NCI-H1417 treated with DMSO at 0.1 percent for 48 hours (cell line): Measurements from ENCODE around the gene ARHGAP18.

Experiments used
- DNase-seq: peaks from one replicate; lab custom pipeline; 2025; lab: John Stamatoyannopoulos, UW

The ARHGAP18 gene

GRCh38 chr6:129719692-129720091 is 9.7 kb upstream of the ARHGAP18 start:
- DNase-seq, result no peak

- no peak for DNase-seq
These were observed 7.3 kb upstream of the ARHGAP18 start for GRCh38 chr6:129717277-129717676.

GRCh38 chr6:129713806-129714333 is 3.9 kb upstream of the ARHGAP18 start:
- no peak for DNase-seq

- DNase-seq, result no peak
These were observed 1.3 kb upstream of the ARHGAP18 start for GRCh38 chr6:129711271-129711631.

- DNase-seq, result no peak
These were observed 683 bp upstream of the ARHGAP18 start for GRCh38 chr6:129710450-129711270.

- DNase-seq, result no peak
These were observed 695 bp downstream of the ARHGAP18 start for GRCh38 chr6:129709196-129709768.

- DNase-seq, result no peak
These were observed 1.3 kb downstream of the ARHGAP18 start for GRCh38 chr6:129708496-129709195.

GRCh38 chr6:129707882-129708495 is 2.0 kb downstream of the ARHGAP18 start:
- no peak for DNase-seq

GRCh38 chr6:129707028-129707427 is 2.9 kb downstream of the ARHGAP18 start:
- DNase-seq, result no peak

GRCh38 chr6:129705212-129705611 is 4.8 kb downstream of the ARHGAP18 start:
- DNase-seq, result no peak

- no peak for DNase-seq
These were observed 5.3 kb downstream of the ARHGAP18 start for GRCh38 chr6:129704708-129705107.

GRCh38 chr6:129701721-129702455 is 8.1 kb downstream of the ARHGAP18 start:
- no peak for DNase-seq

- DNase-seq, result no peak
These were observed 9.3 kb downstream of the ARHGAP18 start for GRCh38 chr6:129700666-129701065.

GRCh38 chr6:129699659-129700058 is 10.3 kb downstream of the ARHGAP18 start:
- DNase-seq, result no peak

- no peak for DNase-seq
These were observed 11.5 kb downstream of the ARHGAP18 start for GRCh38 chr6:129698430-129698829.

- no peak for DNase-seq
These were observed 12.2 kb downstream of the ARHGAP18 start for GRCh38 chr6:129697788-129698187.

- DNase-seq, result no peak
These were observed 13.1 kb downstream of the ARHGAP18 start for GRCh38 chr6:129696843-129697242.

GRCh38 chr6:129696028-129696418 is 14.0 kb downstream of the ARHGAP18 start:
- DNase-seq, result no peak

- DNase-seq, result no peak
These were observed 14.5 kb downstream of the ARHGAP18 start for GRCh38 chr6:129695373-129696027.

GRCh38 chr6:129694036-129694435 is 15.9 kb downstream of the ARHGAP18 start:
- DNase-seq, result no peak

- DNase-seq, result no peak
These were observed 17.5 kb downstream of the ARHGAP18 start for GRCh38 chr6:129692467-129692866.
